SU-DHL-6 (cell line): Measurements from ENCODE around the gene OR1J4.

ENCODE experiments used
- H2AFZ ChIP-seq: fragments of 200-600 bp; sonication (generic); 2 replicates; pipeline ENCODE4 v1.6.1; 2014; ENCODE audit warnings: low read depth, mild to moderate bottlenecking, moderate library complexity, mixed read lengths, antibody characterized with exemption, low read length; ENCODE audit not compliant: severe bottlenecking
- H3F3A ChIP-seq: fragments of 200-600 bp; shearing (Covaris generic); 2 replicates; pipeline ENCODE4 v1.6.0; 2016; ENCODE audit warnings: antibody characterized with exemption, mild to moderate bottlenecking; ENCODE audit not compliant: insufficient read depth
- H3K27ac ChIP-seq: fragments of 200-600 bp; sonication (generic); 2 replicates; pipeline ENCODE4 v1.5.1; 2016; ENCODE audit warnings: low read depth, mild to moderate bottlenecking, low read length, moderate library complexity, mixed read lengths
- H3K27me3 ChIP-seq: fragments of 200-600 bp; sonication (generic), shearing (Covaris generic); 2 replicates; pipeline ENCODE4 v1.6.0; 2014; ENCODE audit warnings: mild to moderate bottlenecking, low read length
- H3K36me3 ChIP-seq: fragments of 200-600 bp; sonication (generic); 2 replicates; pipeline ENCODE4 v1.6.1; 2014; ENCODE audit warnings: mild to moderate bottlenecking, low read length, mixed read lengths
- H3K4me2 ChIP-seq: fragments of 300-600, 200-600 bp; shearing (Covaris generic), sonication (generic); 2 replicates; pipeline ENCODE4 v1.6.0; 2014; ENCODE audit warnings: low read length, low read depth, mild to moderate bottlenecking; ENCODE audit not compliant: poor library complexity, severe bottlenecking
- H3K4me3 ChIP-seq: fragments of 200-600 bp; sonication (generic); 2 replicates; pipeline ENCODE4 v1.5.1; 2014; ENCODE audit warnings: antibody characterized with exemption, low read length, mild to moderate bottlenecking, mixed read lengths; ENCODE audit not compliant: insufficient read depth, poor library complexity, severe bottlenecking
- H3K79me2 ChIP-seq: fragments of 200-600 bp; sonication (generic); 2 replicates; pipeline ENCODE4 v1.6.1; 2014; ENCODE audit warnings: mild to moderate bottlenecking, low read length, moderate library complexity; ENCODE audit not compliant: insufficient read depth
- H3K9ac ChIP-seq: fragments of 200-600 bp; sonication (generic); 2 replicates; pipeline ENCODE4 v1.7.0; 2014; ENCODE audit warnings: mild to moderate bottlenecking, low read length
- H3K9me2 ChIP-seq: fragments of 200-600 bp; sonication (generic); replicated peaks from 2 replicates; pipeline ENCODE4 v1.6.1; 2014; ENCODE audit warnings: low read length; ENCODE audit not compliant: insufficient read depth
- H3K9me3 ChIP-seq: fragments of 200-600 bp; sonication (generic); 2 replicates; pipeline ENCODE4 v1.6.1; 2014; ENCODE audit warnings: low read length, mixed read lengths; ENCODE audit not compliant: insufficient read depth
- H4K20me1 ChIP-seq: fragments of 200-600 bp; sonication (generic); 2 replicates; pipeline ENCODE4 v1.6.1; 2014; ENCODE audit warnings: low read depth, mild to moderate bottlenecking, antibody characterized with exemption, low read length, moderate library complexity, mixed read lengths
- CTCF ChIP-seq: fragments of 200-600 bp; sonication (generic); IDR thresholded peaks from one replicate; pipeline ENCODE4 v1.5.1; 2017; ENCODE audit warnings: antibody characterized with exemption, mild to moderate bottlenecking, low read length, moderate library complexity; ENCODE audit not compliant: insufficient read depth, poor library complexity, severe bottlenecking
- EZH2phosphoT487 ChIP-seq: fragments of 200-600 bp; sonication (generic), shearing (Covaris generic); conservative IDR thresholded peaks from 2 replicates; pipeline ENCODE4 v1.6.1; 2018; ENCODE audit warnings: mild to moderate bottlenecking, antibody characterized with exemption, low read length, moderate library complexity, mixed read lengths

The OR1J4 gene

GRCh38 chr9:122477826-122478225 is 41.1 kb upstream of the OR1J4 start, which contains the start of gene OR1J1:
TSS of gene OR1J1 (minus strand) at chr9:122477926. CDS start at chr9:122477926, 0 bp downstream.
- Histone ChIP-seq H3K36me3 (no peaks in the 10 kb centered on the region), H2AFZ (no peak within 1 kb of the TSS), H3K9me3 (no peaks in the 10 kb centered on the region), H3K9ac (no peak within 1 kb of the TSS), H3F3A (no peaks in the 10 kb centered on the region), H3K79me2 (no peaks in the 10 kb centered on the region), H3K9me2 (no peaks in the 10 kb centered on the region), H3K27me3 (no peaks in the 10 kb centered on the region), H3K4me2 (no peak within 1 kb of the TSS), H3K4me3 (no peak within 1 kb of the TSS), H3K27ac (no peak within 1 kb of the TSS), H4K20me1 (no peaks in the 10 kb centered on the region)
- no peak for TF ChIP-seq EZH2phosphoT487
- no peak for TF ChIP-seq CTCF

DNA sequence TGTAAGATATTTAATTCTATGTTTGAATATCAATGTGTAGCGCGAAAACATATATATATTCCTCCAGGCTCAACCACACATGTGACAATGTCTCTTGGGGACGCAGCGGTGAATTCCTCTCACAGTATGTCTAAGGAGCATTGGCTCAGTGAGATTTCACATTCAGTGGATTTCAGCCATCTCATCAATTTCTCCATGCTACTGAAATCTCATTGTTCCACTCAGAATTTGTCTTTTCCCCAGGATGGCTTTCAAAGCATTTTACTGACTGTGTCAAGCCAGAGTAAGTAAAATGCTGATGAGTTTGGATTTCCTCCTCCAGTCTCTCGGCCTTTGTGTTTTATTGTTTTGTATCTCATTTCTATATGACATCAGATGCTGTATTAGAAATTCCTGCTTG is 39.9 kb upstream of the OR1J4 start:
- no peak overlapping the region for H2AFZ ChIP-seq
- H3K27me3 ChIP-seq = no peaks in the 10 kb centered on the region
- H3K9me2 ChIP-seq = no peaks in the 10 kb centered on the region
- H3K9me3 ChIP-seq = no peaks in the 10 kb centered on the region
- no peaks in the 10 kb centered on the region for H4K20me1 ChIP-seq
- H3K79me2 ChIP-seq = no peaks in the 10 kb centered on the region
- H3K27ac ChIP-seq = no peak overlapping the region
- no peak overlapping the region for H3K4me2 ChIP-seq
- H3K4me3 ChIP-seq = no peak overlapping the region
- TF ChIP-seq CTCF = no peak
- TF ChIP-seq EZH2phosphoT487 = no peak
- H3K36me3 ChIP-seq = no peaks in the 10 kb centered on the region
- H3F3A ChIP-seq = no peaks in the 10 kb centered on the region
- no peak overlapping the region for H3K9ac ChIP-seq

DNA sequence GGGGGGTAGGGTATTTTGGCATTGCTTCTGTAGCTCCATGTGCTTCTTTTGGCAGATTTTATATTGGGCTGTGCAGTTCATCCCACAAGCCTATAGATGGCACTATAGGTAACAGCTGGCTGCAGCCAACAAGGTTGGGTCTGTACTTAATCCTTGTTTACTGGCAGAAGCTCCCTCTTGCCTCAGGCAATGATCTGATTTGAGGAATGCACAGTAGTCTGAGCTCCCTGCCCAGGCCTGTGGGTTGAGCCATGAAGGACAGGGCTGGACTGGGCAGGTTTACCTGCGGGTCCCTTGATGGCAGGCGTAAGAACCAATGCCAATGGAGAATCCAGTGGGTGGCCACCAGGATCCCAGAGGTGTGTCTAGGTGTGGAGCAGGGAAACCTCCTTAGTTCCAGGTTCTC is 20.1 kb upstream of the OR1J4 start:
- Histone ChIP-seq H3K4me2 (no peak overlapping the region), H4K20me1 (no peaks in the 10 kb centered on the region), H2AFZ (no peak overlapping the region), H3K27ac (no peak overlapping the region), H3K27me3 (no peaks in the 10 kb centered on the region), H3K36me3 (no peaks in the 10 kb centered on the region), H3K79me2 (no peaks in the 10 kb centered on the region), H3K9me3 (no peaks in the 10 kb centered on the region), H3K9ac (no peak overlapping the region), H3F3A (no peaks in the 10 kb centered on the region), H3K9me2 (no peaks in the 10 kb centered on the region), H3K4me3 (no peak overlapping the region)
- TF ChIP-seq EZH2phosphoT487 (no peak), CTCF (peak; percentile 82)
